ENCODE results near the gene SLX4IP. TPM values are rescaled to one million over a fixed set of nuclear protein-coding genes. Genes with fewer than 3 reads are reported as not detected.

Gene SLX4IP
- total and polyA plus RNA-seq, 3 experiments from 2014 or later = 1.5 to 8.0 (median 7.0) TPM

DNA sequence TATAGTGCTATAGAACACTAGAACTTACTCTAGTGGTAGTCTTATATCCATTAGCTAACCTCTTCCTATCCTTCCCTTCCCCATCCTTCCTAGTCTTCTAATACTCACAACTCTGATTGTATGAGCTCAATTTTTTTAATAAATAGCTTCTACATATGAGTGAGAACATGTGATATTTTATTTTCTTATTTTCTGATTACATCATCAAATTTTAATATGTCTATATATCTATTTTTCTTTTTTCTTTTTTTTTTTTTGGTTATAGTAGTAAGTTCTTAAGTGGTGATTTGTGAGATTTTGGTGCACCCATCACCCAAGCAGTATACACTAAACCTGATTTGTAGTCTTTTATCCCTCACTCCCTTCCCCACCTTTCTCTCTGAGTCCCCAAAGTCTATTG is 126.2 kb downstream of the SLX4IP start:
- no peaks in the 10 kb centered on the region for H3K27me3 Mint-ChIP-seq
- no peaks in the 10 kb centered on the region for H3K4me1 ChIP-seq (ENCODE audit: insufficient read depth, low read length)
- no peak overlapping the region for H3K4me3 ChIP-seq (ENCODE audit: low read length)
- ChIA-PET POLR2A (no interaction called here), CTCF (no interaction called here)
- no peak for DNase-seq
- H3K4me3 Mint-ChIP-seq = no peak overlapping the region
- peaks cover 22 to 49% (median 35%) of the 10 kb centered on the region in 3 donors for H3K4me1 Mint-ChIP-seq
- no peaks in the 10 kb centered on the region for H3K9me3 ChIP-seq (ENCODE audit: low read length)
- H3K9me3 Mint-ChIP-seq = no peaks in the 10 kb centered on the region
- H3K27ac Mint-ChIP-seq = peak overlapping the region in 1 of 8 donors; percentile 11
- H3K36me3 Mint-ChIP-seq = peaks cover 12 to 21% (median 14%) of the 10 kb centered on the region in 3 donors
- H3K36me3 ChIP-seq (ENCODE audit: insufficient read depth, low read length) = no peaks in the 10 kb centered on the region
- H3K27ac ChIP-seq (ENCODE audit: low read depth, low read length) = no peak overlapping the region
- H3K27me3 ChIP-seq (ENCODE audit: insufficient read depth, low read length, poor library complexity, severe bottlenecking) = no peaks in the 10 kb centered on the region

DNA sequence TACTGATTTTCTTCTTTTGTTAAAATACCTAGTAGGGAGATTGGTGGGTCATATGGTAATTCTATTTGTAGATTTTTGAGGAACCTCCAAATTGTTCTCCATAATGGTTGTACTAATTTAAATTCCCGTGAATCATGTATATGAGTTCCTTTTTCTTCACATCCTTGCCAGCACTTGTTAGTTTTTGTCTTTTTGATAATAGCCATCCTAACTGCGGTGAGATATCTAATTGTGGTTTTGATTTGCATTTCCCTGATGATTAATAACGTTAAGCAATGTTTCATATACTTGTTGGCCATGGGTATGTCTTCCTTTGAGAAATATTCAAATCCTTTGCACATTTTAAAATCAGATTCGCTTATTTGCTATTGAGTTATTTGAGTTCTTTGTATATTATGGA is 127.8 kb downstream of the SLX4IP start:
- Histone ChIP-seq H3K27ac (ENCODE audit: low read depth, low read length) (no peak overlapping the region), H3K27me3 (ENCODE audit: insufficient read depth, low read length, poor library complexity, severe bottlenecking) (no peaks in the 10 kb centered on the region), H3K9me3 (ENCODE audit: low read length) (no peaks in the 10 kb centered on the region), H3K4me1 (ENCODE audit: insufficient read depth, low read length) (no peaks in the 10 kb centered on the region), H3K4me3 (ENCODE audit: low read length) (no peak overlapping the region), H3K36me3 (ENCODE audit: insufficient read depth, low read length) (no peaks in the 10 kb centered on the region)
- no peak overlapping the region for H3K27ac Mint-ChIP-seq
- POLR2A ChIA-PET = no interaction called here
- H3K9me3 Mint-ChIP-seq = no peaks in the 10 kb centered on the region
- H3K4me1 Mint-ChIP-seq = peaks cover 29 to 57% (median 46%) of the 10 kb centered on the region in 3 donors
- DNase-seq = no peak
- H3K27me3 Mint-ChIP-seq = no peaks in the 10 kb centered on the region
- H3K4me3 Mint-ChIP-seq = no peak overlapping the region
- H3K36me3 Mint-ChIP-seq = peaks cover 12 to 22% (median 17%) of the 10 kb centered on the region in 3 donors
- CTCF ChIA-PET = no interaction called here

DNA sequence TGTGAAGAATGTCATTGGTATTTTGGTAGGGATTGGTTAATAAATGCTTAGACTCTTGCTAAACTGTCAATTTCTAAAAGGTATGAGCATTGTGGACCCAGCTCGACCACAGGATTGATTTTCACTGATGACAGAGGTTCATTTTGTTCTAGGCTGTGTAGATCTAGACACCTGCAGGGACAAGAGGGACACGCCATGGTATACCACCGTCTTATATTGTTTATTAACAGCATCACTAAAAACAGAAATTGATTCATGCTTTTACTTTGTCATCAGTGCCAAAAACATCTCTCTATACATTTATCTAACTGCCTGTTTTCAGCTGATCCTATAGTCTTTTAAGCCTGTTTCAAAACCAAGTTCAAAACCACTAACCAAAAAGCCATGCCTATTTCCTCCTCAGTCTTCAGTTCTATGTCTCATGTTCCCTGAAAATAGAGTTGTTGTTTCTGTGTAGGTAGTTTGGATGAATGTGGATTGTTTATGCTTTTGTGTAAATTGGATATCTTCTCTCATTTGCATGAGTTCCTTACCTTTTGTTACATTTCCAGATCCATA is 128.9 kb downstream of the SLX4IP start:
- peaks cover 29 to 58% (median 45%) of the 10 kb centered on the region in 3 donors for H3K4me1 Mint-ChIP-seq
- H3K27ac ChIP-seq (ENCODE audit: low read depth, low read length) = no peak overlapping the region
- H3K27me3 Mint-ChIP-seq = no peaks in the 10 kb centered on the region
- no peak overlapping the region for H3K4me3 Mint-ChIP-seq
- ChIA-PET CTCF (interaction anchor here (1.2 kb wide), 1 partner anchor 17 kb away, joined by 3 read pairs; no protein-coding TSS in a partner anchor), POLR2A (no interaction called here)
- no peaks in the 10 kb centered on the region for H3K27me3 ChIP-seq (ENCODE audit: insufficient read depth, low read length, poor library complexity, severe bottlenecking)
- no peak for DNase-seq
- H3K27ac Mint-ChIP-seq = peak overlapping the region in 1 of 8 donors; percentile 1
- H3K9me3 ChIP-seq (ENCODE audit: low read length) = no peaks in the 10 kb centered on the region
- H3K36me3 ChIP-seq (ENCODE audit: insufficient read depth, low read length) = no peaks in the 10 kb centered on the region
- H3K36me3 Mint-ChIP-seq = peaks cover 12 to 25% (median 17%) of the 10 kb centered on the region in 3 donors
- H3K4me3 ChIP-seq (ENCODE audit: low read length) = no peak overlapping the region
- no peaks in the 10 kb centered on the region for H3K9me3 Mint-ChIP-seq
- H3K4me1 ChIP-seq (ENCODE audit: insufficient read depth, low read length) = no peaks in the 10 kb centered on the region

DNA sequence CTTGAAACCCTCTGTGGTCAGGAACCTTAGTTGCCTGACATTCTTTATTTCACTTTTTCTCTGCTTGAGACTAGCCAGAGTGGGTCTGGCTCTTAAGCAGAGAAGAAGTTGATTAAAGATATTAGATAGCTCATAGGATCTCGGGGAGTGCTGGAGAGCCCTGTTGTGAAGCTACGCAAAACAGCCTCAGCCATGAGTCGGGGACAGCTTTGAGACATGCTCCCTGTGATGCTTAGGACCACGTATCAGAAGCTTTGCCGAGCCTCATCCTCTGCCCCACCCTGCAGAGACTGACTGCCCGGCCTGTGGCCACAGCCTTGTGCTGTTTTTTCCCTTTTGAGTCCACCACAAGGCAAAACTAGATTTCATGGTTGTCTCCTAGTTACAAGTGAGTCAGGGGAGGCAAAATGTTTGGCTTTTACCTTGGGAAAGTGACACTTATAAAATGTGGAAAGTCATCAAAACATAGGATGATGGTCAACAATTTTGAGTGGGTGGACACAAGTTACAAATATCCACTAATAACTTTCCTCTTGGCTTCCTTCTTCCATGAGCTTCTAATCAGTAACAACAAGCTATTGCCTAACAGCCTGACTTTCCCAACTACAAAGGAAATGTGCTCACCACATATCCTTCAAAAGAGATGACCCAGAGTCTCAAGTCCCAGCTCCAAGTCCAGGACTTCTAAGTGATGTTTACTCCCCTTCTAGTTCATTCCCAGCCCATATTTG is 130.3 kb downstream of the SLX4IP start:
- ChIA-PET CTCF (no interaction called here), POLR2A (no interaction called here)
- Mint-ChIP-seq H3K36me3 (peaks cover 8 to 33% (median 20%) of the 10 kb centered on the region in 3 donors), H3K4me1 (peaks cover 31 to 54% (median 39%) of the 10 kb centered on the region in 3 donors), H3K27ac (no peak overlapping the region), H3K9me3 (no peaks in the 10 kb centered on the region), H3K4me3 (no peak overlapping the region), H3K27me3 (no peaks in the 10 kb centered on the region)
- no peaks in the 10 kb centered on the region for H3K36me3 ChIP-seq (ENCODE audit: insufficient read depth, low read length)
- H3K9me3 ChIP-seq (ENCODE audit: low read length) = no peaks in the 10 kb centered on the region
- no peaks in the 10 kb centered on the region for H3K27me3 ChIP-seq (ENCODE audit: insufficient read depth, low read length, poor library complexity, severe bottlenecking)
- no peak overlapping the region for H3K27ac ChIP-seq (ENCODE audit: low read depth, low read length)
- H3K4me3 ChIP-seq (ENCODE audit: low read length) = no peak overlapping the region
- no peak for DNase-seq
- H3K4me1 ChIP-seq (ENCODE audit: insufficient read depth, low read length) = no peaks in the 10 kb centered on the region

DNA sequence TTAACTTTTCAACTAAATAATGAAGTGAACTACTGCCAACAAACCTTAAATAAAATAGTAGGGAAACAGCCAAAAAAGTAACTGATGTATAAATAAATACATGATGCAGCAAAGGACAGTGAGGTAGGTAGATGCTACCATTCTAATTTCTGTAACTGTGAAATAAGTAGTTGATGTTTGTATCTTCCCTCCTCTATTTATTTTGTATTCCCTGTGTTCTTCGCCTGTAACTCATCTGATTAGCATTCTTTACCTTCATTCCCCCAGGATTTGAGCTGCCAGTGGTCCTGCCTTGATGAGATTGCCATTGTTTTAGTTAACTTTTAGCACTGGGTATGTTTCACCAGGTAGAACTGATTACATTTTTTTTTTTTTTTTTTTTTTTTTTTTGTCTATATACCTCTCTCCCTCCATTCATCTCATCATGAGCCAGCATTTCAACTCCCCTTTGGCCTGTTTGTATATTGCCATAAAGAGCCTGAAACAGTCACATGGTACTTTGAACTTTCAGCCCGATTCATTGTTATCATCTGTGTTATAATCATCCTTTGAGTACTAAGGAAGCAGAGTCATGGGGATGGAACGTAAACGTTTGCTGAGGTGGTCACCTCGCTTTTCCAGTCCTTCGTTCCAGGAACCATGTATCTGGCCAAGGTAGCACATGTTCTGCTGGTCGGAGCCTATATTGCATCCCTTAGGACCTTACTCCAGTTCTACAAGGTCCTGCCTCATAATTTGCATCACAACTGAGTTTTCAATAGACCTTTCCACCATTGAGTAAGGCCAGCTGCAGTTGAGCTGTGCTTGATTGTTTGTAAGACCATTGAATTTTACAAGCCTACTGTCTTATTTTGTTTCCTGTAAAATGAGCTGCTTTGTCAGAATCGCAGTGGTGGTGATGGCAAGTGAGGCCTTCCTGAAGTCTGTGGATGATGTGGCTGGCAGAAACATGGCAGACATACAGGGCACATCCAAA is 131.1 kb downstream of the SLX4IP start:
- no peak for DNase-seq
- H3K27ac ChIP-seq (ENCODE audit: low read depth, low read length) = no peak overlapping the region
- Mint-ChIP-seq H3K36me3 (peaks cover 7 to 33% (median 20%) of the 10 kb centered on the region in 3 donors), H3K4me3 (no peak overlapping the region), H3K9me3 (no peaks in the 10 kb centered on the region), H3K4me1 (peaks cover 33 to 56% (median 41%) of the 10 kb centered on the region in 3 donors), H3K27me3 (no peaks in the 10 kb centered on the region), H3K27ac (peak overlapping the region in 1 of 8 donors; percentile 21)
- H3K36me3 ChIP-seq (ENCODE audit: insufficient read depth, low read length) = no peaks in the 10 kb centered on the region
- H3K4me1 ChIP-seq (ENCODE audit: insufficient read depth, low read length) = no peaks in the 10 kb centered on the region
- no peaks in the 10 kb centered on the region for H3K9me3 ChIP-seq (ENCODE audit: low read length)
- POLR2A ChIA-PET = interaction anchor here (0.6 kb wide), 1 partner anchor 38 kb away, joined by 3 read pairs; no protein-coding TSS in a partner anchor
- CTCF ChIA-PET = no interaction called here
- no peak overlapping the region for H3K4me3 ChIP-seq (ENCODE audit: low read length)
- no peaks in the 10 kb centered on the region for H3K27me3 ChIP-seq (ENCODE audit: insufficient read depth, low read length, poor library complexity, severe bottlenecking)

DNA sequence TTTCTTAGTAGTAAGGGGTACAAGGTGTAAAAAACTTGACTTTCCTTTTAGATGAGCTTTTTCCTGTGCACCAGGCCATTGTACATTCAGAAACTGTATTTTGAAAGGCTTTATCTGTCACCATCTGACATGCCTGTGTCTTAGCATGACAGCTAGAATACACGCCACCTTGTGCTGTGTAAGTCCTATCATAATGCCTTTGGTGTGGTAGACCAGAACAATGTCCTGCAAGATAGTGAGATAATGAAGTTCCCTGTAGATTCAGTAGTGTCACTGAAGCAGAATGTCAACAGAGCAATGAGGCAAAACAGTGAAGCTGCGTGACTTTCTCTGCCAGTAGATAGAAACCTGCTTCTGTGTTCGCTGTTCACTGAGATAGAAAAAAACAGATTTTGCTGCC is 132.9 kb downstream of the SLX4IP start:
- CTCF ChIA-PET = no interaction called here

DNA sequence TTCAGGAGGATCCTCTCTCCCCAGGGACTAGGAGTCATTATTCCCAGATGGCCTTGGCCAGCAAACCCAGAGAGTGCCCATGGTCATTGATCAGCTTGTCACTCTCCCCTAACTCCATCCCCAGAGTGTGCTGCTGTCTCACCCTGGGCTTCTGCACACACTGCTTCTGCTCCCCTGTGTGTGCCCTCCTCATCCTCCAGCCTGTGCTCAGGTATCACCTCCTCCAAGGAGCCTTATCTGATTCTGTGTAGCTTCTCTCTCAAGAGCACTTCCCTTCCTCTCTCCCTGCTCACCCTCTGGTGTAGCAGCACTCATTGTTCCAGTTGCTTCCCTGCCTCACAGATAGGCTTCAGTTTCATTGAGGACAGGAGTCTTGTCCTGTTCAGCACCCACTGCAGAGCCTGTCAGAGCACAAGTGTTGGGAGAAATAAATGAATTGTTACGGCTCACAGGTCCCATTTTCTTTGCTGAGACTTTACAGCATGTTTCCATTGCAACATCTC is 136.3 kb downstream of the SLX4IP start:
- H3K9me3 ChIP-seq (ENCODE audit: low read length) = no peaks in the 10 kb centered on the region
- ChIA-PET POLR2A (no interaction called here), CTCF (no interaction called here)
- H3K27ac Mint-ChIP-seq = peak overlapping the region in 4 of 8 donors; percentile 15 to 55 (median 40)
- no peak overlapping the region for H3K27ac ChIP-seq (ENCODE audit: low read depth, low read length)
- peaks cover 5 to 34% (median 13%) of the 10 kb centered on the region in 3 donors for H3K36me3 Mint-ChIP-seq
- no peaks in the 10 kb centered on the region for H3K27me3 Mint-ChIP-seq
- H3K27me3 ChIP-seq (ENCODE audit: insufficient read depth, low read length, poor library complexity, severe bottlenecking) = no peaks in the 10 kb centered on the region
- no peak for DNase-seq
- H3K4me1 Mint-ChIP-seq = peaks cover 31 to 38% (median 34%) of the 10 kb centered on the region in 3 donors
- H3K4me3 ChIP-seq (ENCODE audit: low read length) = no peak overlapping the region
- no peaks in the 10 kb centered on the region for H3K36me3 ChIP-seq (ENCODE audit: insufficient read depth, low read length)
- H3K9me3 Mint-ChIP-seq = no peaks in the 10 kb centered on the region
- H3K4me1 ChIP-seq (ENCODE audit: insufficient read depth, low read length) = no peaks in the 10 kb centered on the region
- H3K4me3 Mint-ChIP-seq = no peak overlapping the region

More for the DNA sequence above, 132.9 kb downstream of the SLX4IP start:
- Histone ChIP-seq H3K4me3 (ENCODE audit: low read length) (no peak overlapping the region), H3K27me3 (ENCODE audit: insufficient read depth, low read length, poor library complexity, severe bottlenecking) (no peaks in the 10 kb centered on the region), H3K4me1 (ENCODE audit: insufficient read depth, low read length) (no peaks in the 10 kb centered on the region), H3K9me3 (ENCODE audit: low read length) (no peaks in the 10 kb centered on the region), H3K36me3 (ENCODE audit: insufficient read depth, low read length) (no peaks in the 10 kb centered on the region), H3K27ac (ENCODE audit: low read depth, low read length) (no peak overlapping the region)
- no peaks in the 10 kb centered on the region for H3K27me3 Mint-ChIP-seq
- POLR2A ChIA-PET = no interaction called here
- H3K4me3 Mint-ChIP-seq = peak overlapping the region in 1 of 7 donors; percentile 30
- peak overlapping the region in 3 of 8 donors; percentile 5 to 70 (median 24) for H3K27ac Mint-ChIP-seq
- peaks cover 5 to 30% (median 17%) of the 10 kb centered on the region in 3 donors for H3K36me3 Mint-ChIP-seq
- H3K4me1 Mint-ChIP-seq = peaks cover 43 to 66% (median 53%) of the 10 kb centered on the region in 3 donors
- peak in 1 of 5 donors; percentile 39 for DNase-seq
- no peaks in the 10 kb centered on the region for H3K9me3 Mint-ChIP-seq

Data from CD8-positive, alpha-beta memory T cell (primary cell).